Hematopoietic multipotent progenitor cell treated with erythropoietin and hydrocortisone succinate and interleukin-3 and kit ligand, for 6 days (in vitro differentiated cells): ENCODE results near the gene ANP32A.
"Not testable (repeated sequence)": the region's sequence is repeated elsewhere in the genome, so short reads cannot be mapped to it uniquely, and the experiment has no call there.

Experiments
- DNase-seq: peaks from one replicate; pipeline ENCODE4 v3.0.0-alpha.2; 2015

Gene ANP32A

DNA sequence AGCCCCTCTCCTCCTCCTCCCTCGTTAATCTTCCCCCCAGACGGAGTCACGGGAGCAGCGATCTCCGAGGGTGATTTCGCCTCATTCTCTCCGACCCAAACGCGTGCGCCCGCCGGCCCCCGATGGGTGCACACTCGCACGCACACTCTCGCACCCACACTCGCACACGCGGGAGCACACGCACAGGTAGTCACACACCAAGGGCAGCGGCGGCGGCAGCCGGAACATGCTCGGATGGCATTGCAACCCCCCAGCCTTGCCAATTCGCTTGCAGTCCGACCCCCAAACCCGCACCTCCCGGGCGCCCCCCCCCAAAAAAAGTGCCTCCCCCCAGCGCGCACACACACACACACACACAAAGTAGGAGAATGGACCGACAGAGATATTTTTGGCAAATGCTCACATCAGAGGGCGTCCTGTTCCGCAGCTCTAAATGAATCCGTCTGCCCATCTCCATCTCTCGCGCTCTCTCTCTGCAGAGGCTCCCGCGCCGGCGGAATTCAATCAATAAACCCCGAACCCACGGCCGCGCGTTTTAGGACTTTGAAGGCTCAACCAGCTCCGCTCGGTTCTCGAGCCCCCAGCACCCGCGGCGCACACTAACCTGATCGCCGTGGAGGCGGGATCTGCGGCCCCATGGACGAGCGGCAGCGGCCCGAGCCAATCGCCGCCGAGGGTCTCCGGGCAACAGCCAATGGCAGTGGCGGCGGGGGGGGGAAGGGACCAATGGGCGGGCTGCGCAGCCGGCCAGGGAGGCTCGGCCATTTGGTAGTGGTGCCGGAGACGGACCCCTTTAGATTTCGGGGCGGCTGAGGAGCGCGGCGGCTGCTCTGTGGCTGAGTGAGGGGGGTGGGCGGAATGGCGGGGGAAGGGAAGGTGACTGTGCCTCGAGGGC lies at the start of gene ANP32A:
Gene ANP32A, minus strand, starts transcription at position 601 of the 895 bp plus-strand sequence. Its CDS starts 144 bp downstream, at position 457.
- peak; percentile 97 for DNase-seq

DNA sequence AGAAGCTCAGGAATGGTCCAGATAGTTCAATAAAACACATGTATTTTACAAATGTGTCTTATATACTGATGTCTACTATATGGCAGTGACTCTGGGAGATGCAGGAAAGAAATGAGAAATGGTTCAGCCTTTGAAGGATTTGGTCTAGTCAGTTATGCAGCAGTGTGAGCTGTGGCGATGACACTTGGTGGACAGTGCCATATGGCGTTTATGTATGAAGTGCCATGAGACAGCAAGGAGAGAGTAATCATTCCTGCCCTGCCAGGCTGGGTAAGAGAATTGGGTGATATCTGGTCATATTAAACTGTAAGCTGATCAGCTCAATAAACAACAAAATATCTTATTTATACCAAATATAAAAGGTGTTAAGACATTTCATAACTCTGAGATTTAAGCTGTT lies 47.6 kb upstream of the ANP32A start:
- DNase-seq: no peak

DNA sequence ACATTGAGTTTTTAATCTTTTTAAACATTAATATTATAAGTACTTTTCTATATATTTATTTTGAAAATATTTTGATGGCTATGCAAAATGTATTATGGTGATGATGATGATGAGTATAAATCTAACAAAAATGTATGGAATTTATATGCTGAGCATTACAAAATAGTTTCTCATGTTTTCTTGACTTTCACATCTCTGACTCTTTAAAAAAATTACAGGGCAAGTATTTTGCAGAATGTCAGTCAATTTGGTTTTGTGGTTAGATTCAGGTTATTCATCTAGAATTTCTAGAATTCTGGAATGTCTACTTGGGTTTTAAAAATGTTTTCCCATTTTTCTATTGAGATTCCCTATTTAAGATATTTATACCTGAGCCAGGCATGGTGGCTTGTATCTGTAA lies 41.7 kb upstream of the ANP32A start:
- no peak for DNase-seq

DNA sequence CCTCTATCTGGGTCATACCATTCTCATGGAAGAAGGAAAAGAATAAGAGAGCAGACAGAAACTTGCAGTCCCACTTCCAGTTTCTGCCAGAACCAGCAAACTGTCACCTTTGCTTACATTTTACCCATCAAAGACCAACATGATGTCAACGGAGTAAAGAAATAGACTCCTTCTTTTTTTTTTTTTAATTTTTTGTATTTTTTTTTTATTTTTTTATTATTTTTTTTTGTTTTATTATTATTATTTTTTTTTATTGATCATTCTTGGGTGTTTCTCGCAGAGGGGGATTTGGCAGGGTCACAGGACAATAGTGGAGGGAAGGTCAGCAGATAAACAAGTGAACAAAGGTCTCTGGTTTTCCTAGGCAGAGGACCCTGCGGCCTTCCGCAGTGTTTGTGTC lies 38.0 kb upstream of the ANP32A start:
- DNase-seq: not testable (repeated sequence)

DNA sequence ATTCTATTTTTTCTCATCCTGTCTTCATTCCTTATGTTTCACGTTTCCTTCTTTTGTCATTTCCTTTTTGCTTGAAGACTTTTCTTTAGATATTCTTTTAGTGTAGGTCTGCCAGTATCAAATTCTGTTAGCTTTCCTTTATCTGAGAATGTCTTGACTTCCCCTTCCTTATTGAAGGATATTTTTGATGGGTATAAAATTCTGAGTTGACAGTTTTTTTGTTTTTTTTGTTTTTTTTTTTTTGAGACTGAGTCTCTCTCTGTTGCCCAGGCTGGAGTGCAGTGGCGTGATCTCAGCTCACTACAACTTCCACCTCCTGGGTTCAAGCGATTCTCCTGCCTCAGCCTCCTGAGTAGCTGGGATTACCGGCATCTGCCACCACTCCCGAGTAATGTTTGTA lies 36.7 kb upstream of the ANP32A start:
- not testable (repeated sequence) for DNase-seq

DNA sequence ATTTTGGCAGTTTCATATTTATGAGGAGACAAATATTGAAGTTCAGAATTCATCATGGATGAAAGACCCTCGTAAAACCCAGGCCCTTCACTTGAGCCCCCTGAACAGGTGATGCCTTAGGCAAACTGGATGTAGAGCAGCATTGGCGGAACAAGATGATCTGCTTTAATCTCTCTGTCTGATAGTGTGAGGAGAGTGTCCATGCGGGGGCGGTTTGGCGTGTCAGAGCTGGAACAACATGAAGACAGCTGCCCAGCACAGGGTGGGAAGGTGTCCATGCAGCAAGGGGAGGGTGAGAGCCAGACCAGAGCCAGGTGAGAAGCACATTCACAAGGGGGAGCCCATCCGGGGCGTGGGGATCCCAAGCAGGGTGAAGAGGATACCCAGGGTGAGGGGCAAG lies 31.8 kb upstream of the ANP32A start:
- DNase-seq: no peak

DNA sequence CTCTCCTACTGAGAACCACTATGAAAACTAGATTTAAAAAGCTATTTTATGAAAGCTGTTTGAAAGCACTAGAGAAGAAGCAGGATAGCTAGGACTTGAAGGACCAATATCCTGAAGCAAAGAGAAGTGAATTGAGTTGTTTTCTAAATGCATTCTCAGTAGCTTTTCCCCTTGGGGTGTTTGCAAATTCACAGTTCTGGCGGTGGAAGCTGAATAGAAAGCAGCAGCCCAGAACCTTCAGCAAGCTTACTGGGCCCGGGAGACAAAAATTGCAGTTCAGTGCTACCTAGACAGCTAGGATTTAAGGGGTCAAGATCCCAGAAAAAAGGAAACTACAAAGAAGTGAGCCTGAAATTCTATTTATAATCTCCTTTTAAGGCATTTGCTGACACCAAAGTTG lies 31.3 kb upstream of the ANP32A start:
- DNase-seq: no peak

- no peak for DNase-seq
These were observed 28.8 kb upstream of the ANP32A start for GRCh38 chr15:68849497-68849896.

- no peak for DNase-seq
These were observed 26.2 kb upstream of the ANP32A start for GRCh38 chr15:68846851-68847439.

GRCh38 chr15:68844856-68845550 lies 24.3 kb upstream of the ANP32A start:
- no peak for DNase-seq

DNA sequence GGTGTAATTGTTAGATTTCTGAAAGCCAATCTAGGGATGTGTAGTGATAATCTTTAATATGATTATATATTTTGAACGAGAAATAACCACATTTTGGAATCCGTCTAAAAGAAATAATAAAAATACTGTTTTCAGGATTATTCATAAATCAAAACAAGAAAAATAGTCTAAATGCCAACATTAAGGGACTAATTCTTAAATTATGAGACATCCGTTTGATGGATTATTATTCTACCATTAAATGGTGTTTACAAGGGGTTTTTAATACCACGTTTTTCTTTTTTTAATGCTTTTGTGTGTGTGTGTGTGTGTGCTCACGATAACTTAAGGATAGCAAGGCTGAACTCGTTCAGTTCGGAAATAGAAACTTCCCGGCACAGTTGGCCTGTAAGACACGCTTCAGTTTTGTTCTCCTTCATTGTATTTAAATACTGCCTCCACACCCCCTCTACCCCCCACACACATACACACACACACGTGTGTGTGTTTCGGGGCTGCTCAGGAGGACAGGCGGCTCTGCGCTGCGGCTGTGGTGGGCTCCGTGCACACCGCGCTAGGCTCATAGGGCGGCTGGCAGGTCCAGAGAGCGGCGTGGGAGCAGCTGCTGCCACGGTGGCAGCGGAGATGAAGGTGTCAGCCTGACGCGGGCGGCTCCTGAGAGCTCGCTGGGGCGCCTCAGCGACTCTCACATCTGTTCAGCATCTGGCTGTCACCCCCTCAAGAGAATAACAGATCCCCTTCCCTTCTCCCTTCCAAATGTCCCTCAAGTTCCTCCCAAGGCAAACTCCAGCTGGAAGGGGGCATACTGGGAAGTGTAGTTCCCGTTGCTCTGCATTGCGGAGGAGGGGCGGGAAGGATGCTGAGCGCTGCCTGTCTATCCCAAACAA lies 23.0 kb upstream of the ANP32A start:
- no peak for DNase-seq

- no peak for DNase-seq
These were observed 22.3 kb upstream of the ANP32A start for GRCh38 chr15:68842958-68843357.

DNA sequence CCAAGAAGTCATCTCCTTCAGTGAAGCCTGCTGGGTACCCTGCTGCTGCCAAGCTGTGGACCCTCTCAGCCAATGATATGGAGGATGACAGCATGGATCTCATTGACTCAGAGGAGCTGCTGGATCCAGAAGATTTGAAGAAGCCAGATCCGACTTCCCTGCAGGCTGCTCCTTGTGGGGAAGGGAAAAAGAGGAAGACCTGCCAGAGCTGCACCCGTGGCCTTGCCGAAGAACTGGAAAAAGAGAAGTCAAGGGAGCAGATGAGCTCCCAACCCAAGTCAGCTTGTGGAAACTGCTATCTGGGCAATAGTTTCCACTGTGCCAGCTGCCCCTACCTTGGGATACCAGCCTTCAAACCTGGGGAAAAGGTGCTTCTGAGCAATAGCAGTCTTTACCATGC lies 13.7 kb upstream of the ANP32A start:
- DNase-seq: no peak

DNA sequence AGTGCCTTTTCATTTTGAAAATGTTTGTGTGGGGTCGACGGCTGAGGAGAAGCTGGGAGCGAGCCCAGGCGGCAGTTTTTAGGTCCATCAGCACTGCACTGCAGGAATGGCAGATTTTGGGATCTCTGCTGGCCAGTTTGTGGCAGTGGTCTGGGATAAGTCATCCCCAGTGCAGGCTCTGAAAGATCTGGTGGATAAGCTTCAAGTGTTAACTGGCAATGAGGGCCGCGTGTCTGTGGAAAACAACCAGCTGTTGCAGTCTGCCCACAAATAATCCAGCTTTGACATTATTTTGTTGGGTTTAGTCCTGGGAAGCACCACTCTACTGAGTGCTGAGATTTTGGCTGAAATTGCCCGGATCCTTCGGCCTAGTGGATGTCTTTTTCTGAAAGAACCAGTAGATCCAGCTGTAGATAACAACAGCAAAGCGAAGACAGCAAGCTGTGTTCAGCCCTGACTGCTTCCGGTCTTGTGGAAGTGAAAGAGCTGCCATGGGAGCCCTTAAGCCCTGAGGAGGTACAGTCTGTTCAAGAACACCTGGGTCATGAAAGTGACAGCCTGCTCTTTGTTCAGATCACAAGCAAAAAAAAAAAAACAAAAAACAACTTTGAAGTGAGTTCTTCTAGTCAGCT lies 13.1 kb upstream of the ANP32A start:
- no peak for DNase-seq

GRCh38 chr15:68830141-68830785 lies 9.6 kb upstream of the ANP32A start:
- DNase-seq: peak; percentile 34

DNA sequence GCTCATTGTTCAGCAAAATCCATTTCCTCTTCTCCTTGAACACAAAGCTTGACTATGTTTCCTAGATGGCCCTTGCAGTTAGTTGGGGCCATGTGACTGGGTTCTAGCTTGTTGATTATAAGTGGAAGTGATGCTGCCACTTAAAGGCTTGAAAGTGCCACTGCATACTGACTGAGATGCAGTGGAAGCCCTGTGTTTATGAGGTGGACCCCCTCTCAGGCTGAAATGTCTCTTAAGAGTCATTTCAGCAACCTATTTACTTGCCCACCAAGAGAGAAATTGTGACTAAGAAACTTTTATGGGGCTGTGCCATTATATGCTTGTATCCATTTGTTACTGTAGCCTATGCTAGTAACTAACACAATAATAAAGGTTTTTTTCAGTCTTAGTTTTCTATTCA lies 8.4 kb upstream of the ANP32A start:
- peak; percentile 71 for DNase-seq

GRCh38 chr15:68823561-68823960 lies 2.9 kb upstream of the ANP32A start:
- DNase-seq: no peak

DNA sequence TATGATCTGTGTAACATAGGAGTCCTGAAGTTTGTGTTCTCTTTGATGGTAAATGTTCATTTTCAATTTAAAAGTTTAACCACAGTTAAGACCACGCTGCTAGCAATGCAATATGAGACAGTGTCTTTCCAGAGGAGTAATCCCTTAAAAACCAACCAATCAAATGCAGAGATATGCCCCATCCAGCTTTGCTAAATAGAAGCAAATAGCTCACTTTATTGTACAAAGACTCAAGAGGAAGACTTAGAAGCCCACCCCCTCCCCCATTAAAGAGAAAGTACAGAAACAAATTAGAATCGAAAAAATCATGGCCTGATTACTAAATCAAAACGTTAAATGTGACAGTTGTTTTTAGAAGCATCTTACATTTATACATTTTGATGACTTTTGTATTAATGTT lies 2.1 kb upstream of the ANP32A start:
- no peak for DNase-seq

GRCh38 chr15:68821841-68822381 lies 1.2 kb upstream of the ANP32A start:
- peak; percentile 59 for DNase-seq

DNA sequence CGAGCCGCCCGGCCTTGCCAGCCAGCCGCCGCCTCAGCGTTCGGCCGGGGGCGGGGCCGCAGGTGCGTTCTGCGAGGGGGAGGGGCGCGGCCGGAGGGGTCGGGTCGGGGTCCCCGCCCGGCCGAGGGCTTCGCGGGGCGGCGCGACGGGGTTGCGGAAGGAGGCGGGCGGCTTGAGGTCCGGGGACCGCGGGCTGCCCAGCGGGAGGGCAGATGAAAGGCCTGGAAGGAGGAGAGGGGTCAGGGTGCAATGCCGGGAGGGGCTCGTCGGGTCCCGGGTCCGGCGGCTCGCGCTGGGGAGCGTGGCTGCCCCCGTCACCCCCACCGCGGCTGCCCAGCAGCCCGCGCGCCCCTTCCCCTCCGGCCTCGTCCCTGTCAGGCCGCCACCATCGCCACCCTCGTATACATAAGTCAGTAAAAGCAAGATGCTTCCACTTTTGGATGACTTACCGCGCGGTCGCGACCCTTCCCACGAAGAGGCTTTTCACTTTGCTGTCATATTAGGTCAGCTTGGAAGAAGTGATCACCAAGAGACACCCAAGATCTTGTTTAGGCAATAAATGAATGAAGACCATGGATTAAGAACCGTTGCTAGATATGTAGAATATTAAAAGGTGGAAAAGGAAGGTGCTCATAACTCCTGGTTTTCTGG lies 620 bp upstream of the ANP32A start:
- peak; percentile 43 for DNase-seq
